ENCODE measurements around the gene FICD. TPM values are rescaled to one million over a fixed set of nuclear protein-coding genes. Genes with fewer than 3 reads are reported as not detected.

FICD gene
- total RNA-seq, 4 donors from 2014 or later: 3.3 to 8.8 (median 5.5) TPM

DNA sequence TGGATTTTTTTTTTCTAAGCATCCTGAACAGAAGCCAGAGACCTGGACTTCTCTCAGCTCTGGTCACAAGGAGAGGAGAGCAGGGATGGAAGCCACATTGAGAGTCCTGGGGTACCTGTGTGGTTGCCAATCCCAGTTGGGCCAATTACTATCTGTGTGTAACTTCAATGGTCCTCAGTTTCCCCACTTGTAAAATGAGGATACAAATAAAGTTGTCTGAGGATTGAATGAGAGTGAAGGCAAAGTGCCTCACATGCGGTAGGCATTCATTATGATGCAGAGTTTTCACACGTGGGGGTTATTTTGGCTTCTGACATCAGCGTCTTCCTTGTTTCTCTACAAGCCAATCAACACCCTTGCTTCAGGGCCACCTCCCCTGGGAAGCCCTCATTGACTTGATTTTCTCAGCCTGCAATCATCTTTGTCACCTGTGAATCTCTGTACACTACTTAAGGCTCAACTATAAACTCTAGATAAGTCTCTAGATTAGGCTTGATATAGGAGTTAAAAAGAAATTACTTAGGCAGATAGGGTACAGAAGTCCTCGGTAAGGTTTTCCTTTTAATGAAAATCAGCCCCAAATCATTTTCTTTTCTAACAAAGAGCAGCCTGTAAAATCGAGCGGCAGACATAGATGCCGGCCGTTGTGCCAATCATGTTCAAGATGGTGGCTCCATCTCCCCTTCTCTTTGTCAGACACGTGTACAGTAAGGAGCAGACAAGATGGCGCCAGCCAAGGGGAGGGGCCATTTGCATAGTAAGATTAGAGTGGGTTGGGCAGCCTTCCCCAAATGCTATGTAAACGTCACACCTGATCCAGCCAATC is 37.8 kb upstream of the FICD start:
- ATAC-seq: no peak
- Histone ChIP-seq H3K4me3 (no peak overlapping the region), H3K36me3 (no peaks in the 10 kb centered on the region), H3K27me3 (peaks cover 28% of the 10 kb centered on the region), H3K9me3 (no peaks in the 10 kb centered on the region), H3K27ac (no peak overlapping the region), H3K4me1 (no peaks in the 10 kb centered on the region)
- 63 to 73% methylated on average over 2 to 8 of the region's 11 CpGs for WGBS, 2 donors (ENCODE audit: low coverage in 1 of 2)
- TF ChIP-seq, protein P1, sequence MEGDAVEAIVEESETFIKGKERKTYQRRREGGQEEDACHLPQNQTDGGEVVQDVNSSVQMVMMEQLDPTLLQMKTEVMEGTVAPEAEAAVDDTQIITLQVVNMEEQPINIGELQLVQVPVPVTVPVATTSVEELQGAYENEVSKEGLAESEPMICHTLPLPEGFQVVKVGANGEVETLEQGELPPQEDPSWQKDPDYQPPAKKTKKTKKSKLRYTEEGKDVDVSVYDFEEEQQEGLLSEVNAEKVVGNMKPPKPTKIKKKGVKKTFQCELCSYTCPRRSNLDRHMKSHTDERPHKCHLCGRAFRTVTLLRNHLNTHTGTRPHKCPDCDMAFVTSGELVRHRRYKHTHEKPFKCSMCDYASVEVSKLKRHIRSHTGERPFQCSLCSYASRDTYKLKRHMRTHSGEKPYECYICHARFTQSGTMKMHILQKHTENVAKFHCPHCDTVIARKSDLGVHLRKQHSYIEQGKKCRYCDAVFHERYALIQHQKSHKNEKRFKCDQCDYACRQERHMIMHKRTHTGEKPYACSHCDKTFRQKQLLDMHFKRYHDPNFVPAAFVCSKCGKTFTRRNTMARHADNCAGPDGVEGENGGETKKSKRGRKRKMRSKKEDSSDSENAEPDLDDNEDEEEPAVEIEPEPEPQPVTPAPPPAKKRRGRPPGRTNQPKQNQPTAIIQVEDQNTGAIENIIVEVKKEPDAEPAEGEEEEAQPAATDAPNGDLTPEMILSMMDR (IDR thresholded peaks at IDR 0.05): no peak
- TF ChIP-seq EP300 (IDR thresholded peaks at IDR 0.05): no peak
- no peak for TF ChIP-seq POLR2A (IDR thresholded peaks at IDR 0.05)
- no peak for TF ChIP-seq POLR2AphosphoS5 (IDR thresholded peaks at IDR 0.05)

DNA sequence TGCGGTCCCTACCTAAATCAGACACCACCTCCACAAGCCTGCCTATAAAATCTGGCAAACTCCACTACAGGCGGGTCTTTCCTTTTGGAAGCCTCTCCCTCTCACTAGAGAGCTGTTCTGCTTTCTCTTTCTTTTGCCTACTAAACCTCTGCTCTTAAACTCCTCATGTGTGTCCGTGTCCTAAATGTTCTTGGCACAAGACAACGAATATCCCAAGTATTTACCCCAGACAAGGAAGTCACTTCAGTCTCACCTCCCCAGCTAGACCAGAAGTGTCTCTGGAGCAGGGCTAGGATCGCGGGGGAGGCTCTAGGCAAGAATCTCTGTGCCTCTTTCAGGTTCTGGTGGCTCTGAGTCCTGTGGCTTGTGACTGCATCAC is 37.2 kb upstream of the FICD start:
- no peak for TF ChIP-seq POLR2AphosphoS5 (IDR thresholded peaks at IDR 0.05)
- TF ChIP-seq, protein P1 (IDR thresholded peaks at IDR 0.05): no peak
- no peak for TF ChIP-seq EP300 (IDR thresholded peaks at IDR 0.05)
- TF ChIP-seq POLR2A (IDR thresholded peaks at IDR 0.05): no peak
- Histone ChIP-seq H3K9me3 (no peaks in the 10 kb centered on the region), H3K4me3 (no peak overlapping the region), H3K36me3 (no peaks in the 10 kb centered on the region), H3K4me1 (no peaks in the 10 kb centered on the region), H3K27ac (no peak overlapping the region), H3K27me3 (peaks cover 29% of the 10 kb centered on the region)
- no peak for ATAC-seq
- WGBS, 2 donors (ENCODE audit: low coverage in 1 of 2): 82 to 85% methylated on average over 4 to 6 of the region's 6 CpGs

DNA sequence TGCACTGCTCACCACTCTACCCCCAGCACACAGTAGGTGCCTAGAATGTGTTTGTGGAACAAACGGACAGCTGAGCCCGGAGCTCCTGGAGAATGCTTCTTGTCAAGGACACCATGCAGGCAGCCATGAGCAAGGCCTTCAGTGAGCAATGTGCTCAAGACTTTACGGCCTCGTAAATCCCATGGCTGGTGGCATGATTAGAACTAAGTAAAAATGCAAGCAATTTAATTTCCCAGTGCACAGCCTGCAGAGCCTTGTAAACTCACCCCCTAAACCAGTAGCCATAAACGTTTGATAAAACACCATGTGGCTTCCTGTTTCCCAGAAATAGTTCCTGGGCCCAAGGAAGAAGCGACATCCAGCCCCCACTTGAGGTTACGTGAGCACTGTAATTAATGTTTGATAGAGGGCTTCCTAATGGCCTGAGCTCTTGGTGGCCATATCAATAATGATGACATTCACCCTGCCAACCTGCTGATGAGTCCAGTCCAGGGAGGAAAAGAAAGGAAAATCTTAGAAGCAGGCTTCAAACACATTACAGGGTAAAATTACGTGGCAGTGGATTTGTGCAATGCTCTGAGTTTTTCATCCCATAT is 36.4 kb upstream of the FICD start:
- no peak for TF ChIP-seq EP300 (IDR thresholded peaks at IDR 0.05)
- TF ChIP-seq, protein P1 (IDR thresholded peaks at IDR 0.05): no peak
- TF ChIP-seq POLR2A (IDR thresholded peaks at IDR 0.05): no peak
- no peak for TF ChIP-seq POLR2AphosphoS5 (IDR thresholded peaks at IDR 0.05)
- no peak for ATAC-seq
- H3K36me3 ChIP-seq: no peaks in the 10 kb centered on the region
- 66 to 79% methylated on average over 7 to 8 of the region's 8 CpGs for WGBS, 2 donors (ENCODE audit: low coverage in 1 of 2)
- no peak overlapping the region for H3K4me3 ChIP-seq
- no peaks in the 10 kb centered on the region for H3K4me1 ChIP-seq
- peaks cover 36% of the 10 kb centered on the region for H3K27me3 ChIP-seq
- H3K9me3 ChIP-seq: no peaks in the 10 kb centered on the region
- H3K27ac ChIP-seq: no peak overlapping the region

DNA sequence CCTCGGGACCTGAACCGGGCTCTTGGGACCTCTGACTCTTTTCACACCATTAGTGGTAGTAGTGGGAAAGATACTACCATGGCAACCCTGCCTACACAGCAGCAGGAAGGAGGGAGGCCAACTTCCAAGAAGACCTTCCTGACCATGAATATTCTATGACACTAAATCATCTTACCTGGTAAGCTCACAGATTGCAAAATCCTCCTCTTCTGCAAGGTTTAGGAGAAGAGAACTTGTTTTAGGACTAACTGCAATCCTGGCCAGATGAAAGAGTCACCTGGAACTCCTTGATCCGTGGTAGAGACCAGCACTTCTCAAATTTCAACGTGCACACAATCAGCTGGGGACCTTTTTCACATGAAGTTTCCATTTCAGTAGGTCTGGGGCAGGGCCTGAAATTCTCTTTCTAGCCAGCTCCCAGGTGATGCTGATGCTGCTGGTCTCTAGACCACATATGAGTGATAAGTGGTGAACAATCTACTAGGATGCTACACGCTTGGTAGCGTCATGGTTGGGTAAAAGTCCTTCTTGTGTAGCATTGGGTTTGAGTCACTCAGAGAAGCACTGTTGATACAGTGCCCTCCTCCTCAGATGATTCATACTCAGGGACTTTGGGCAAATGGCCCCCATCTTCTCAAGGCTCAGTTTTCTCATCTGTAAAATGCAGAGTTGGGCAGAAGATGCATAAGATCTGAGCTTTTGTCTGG is 35.6 kb upstream of the FICD start:
- WGBS, 2 donors (ENCODE audit: low coverage in 1 of 2): 63 to 75% methylated on average over 4 to 5 of the region's 6 CpGs
- no peak for TF ChIP-seq POLR2A (IDR thresholded peaks at IDR 0.05)
- no peak for TF ChIP-seq POLR2AphosphoS5 (IDR thresholded peaks at IDR 0.05)
- no peak for TF ChIP-seq EP300 (IDR thresholded peaks at IDR 0.05)
- TF ChIP-seq, protein P1 (IDR thresholded peaks at IDR 0.05): no peak

More for the DNA sequence above, 35.6 kb upstream of the FICD start:
- H3K27ac ChIP-seq: no peak overlapping the region
- ATAC-seq: no peak
- no peak overlapping the region for H3K4me3 ChIP-seq
- H3K9me3 ChIP-seq: no peaks in the 10 kb centered on the region
- no peaks in the 10 kb centered on the region for H3K4me1 ChIP-seq
- peaks cover 33% of the 10 kb centered on the region for H3K27me3 ChIP-seq
- no peaks in the 10 kb centered on the region for H3K36me3 ChIP-seq
